ENCODE data around the gene PSMC5. TPM values are rescaled to one million over a fixed set of nuclear protein-coding genes. Genes with fewer than 3 reads are reported as not detected.

The PSMC5 gene
- total and polyA plus RNA-seq, 9 of the 15 experiments (the other 6 are each of a cell fraction or from before 2014, with no cell fraction given) = 89.2 to 393 (median 161) TPM

DNA sequence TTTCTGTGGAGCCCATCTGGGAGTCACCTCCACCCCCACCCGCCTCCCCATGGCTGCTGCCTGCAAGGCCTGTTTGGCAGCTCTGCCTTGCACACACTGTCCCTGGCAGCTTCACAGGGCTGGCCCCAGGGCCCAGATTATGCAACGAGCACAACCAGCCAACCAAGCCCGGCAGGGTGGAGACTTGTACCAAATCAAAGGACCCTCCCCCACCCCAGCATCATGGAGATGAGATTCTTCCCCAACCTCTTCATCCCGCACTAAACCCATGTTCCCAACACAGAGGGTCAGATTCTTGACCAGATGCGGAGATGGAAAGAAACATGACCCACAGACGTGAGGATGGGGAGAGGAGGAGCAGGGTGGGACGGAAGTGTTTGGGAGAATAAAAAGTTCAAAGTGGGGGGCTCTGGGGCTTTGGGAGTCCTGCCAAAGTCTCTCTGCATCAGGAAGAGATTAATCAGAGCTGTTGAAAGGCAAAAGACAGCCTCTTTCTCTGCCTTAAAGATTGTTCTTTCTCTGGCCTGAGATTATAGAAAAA is 11.5 kb downstream of the PSMC5 start:
- H3K36me3 ChIP-seq (ENCODE audit: control insufficient read depth, insufficient read depth, low read length) = peaks cover 57% of the 10 kb centered on the region
- ATAC-seq = no peak
- FAIRE-seq = no peak
- no peak overlapping the region for H3K4me3 ChIP-seq
- H4K20me1 ChIP-seq (replicated peaks; ENCODE audit: control insufficient read depth, insufficient read depth, low read length) = no peaks in the 10 kb centered on the region
- ChIA-PET CTCF (ENCODE audit: low intra/inter-chr PET ratio) (no interaction called here), POLR2A (interaction anchor here (1.0 to 5.8 kb wide), 3 partner anchors 9 to 65 kb away, joined by 3 to 66 read pairs (median 10); partner anchors contain the start of genes CCDC47 and FTSJ3)
- no peak overlapping the region for H3K27ac ChIP-seq (ENCODE audit: extremely low read depth, low read depth, low read length)
- peaks cover 15 to 56% of the 10 kb centered on the region in 2 experiments for H3K4me1 ChIP-seq (replicated peaks in 1 of 2; ENCODE audit: control insufficient read depth in 2 of 2, insufficient read depth in 2 of 2, low read length in 2 of 2)
- H2AFZ ChIP-seq (ENCODE audit: low read depth, low read length) = no peak overlapping the region
- peaks cover 57% of the 10 kb centered on the region for H3K79me2 ChIP-seq (ENCODE audit: control insufficient read depth, insufficient read depth, low read length)
- 80% methylated on average over 7 of the region's 7 CpGs for WGBS (ENCODE audit: insufficient coverage, low coverage, missing lambda C conversion rate)
- no peaks in the 10 kb centered on the region for H3K27me3 ChIP-seq (ENCODE audit: control insufficient read depth in 2 of 2, insufficient read depth in 2 of 2, low read length in 2 of 2)
- no peak overlapping the region for H3K4me2 ChIP-seq (ENCODE audit: insufficient read depth, low read length)
- no peak for DNase-seq (ENCODE audit: extremely low read depth in 1 of 4, low spot score in 3 of 4)
- peak overlapping the region in 1 of 2 experiments; percentile 53; a peak in 2 of 4 replicates for H3K9ac ChIP-seq (ENCODE audit: insufficient read depth in 1 of 2, low read depth in 2 of 2, low read length in 2 of 2)
- intact Hi-C loops (cut with micrococcal nuclease) = loop anchor here (10.0 kb wide), 1 partner anchor 144 kb away; no protein-coding TSS in a partner anchor
- H3K9me3 ChIP-seq (replicated peaks; ENCODE audit: control insufficient read depth, insufficient read depth, low read depth, low read length) = no peaks in the 10 kb centered on the region
- H3K9me1 ChIP-seq (ENCODE audit: control insufficient read depth, insufficient read depth, low read length) = no peaks in the 10 kb centered on the region
- BruUV-seq (replicated peaks) = no TSS peak
- in situ Hi-C loops (cut with MboI) = loop anchor here (25.0 kb wide), 1 partner anchor 401 kb away; the partner anchor contains the start of gene CYB561
- TF ChIP-seq ZNF217 (CRISPR knock-in tag; IDR thresholded peaks at IDR 0.05) (no peak), HDAC6 (IDR thresholded peaks at IDR 0.05; ENCODE audit: low read depth, low read length) (no peak), POLR2G (IDR thresholded peaks at IDR 0.05; ENCODE audit: low read depth, low read length) (0 out of 2 replicates have a peak, but pooled peaks have one; percentile 18), ZNF766 (CRISPR knock-in tag; conservative IDR thresholded peaks at IDR 0.05) (no peak), ASH1L (IDR thresholded peaks at IDR 0.05; ENCODE audit: borderline replicate concordance, low read depth, partially characterized antibody) (no peak)

Data from K562 (cell line).